GM21529 (cell line): ENCODE results near the gene GPATCH4.
"Not testable (repeated sequence)": the region's sequence is repeated elsewhere in the genome, so short reads cannot be mapped to it uniquely, and the experiment has no call there.

Experiments
- ATAC-seq: cut with Tn5 transposase; IDR thresholded peaks from one replicate; pipeline ENCODE4 v1.9.1; 2021; ENCODE audit not compliant: unreplicated experiment

The GPATCH4 gene

GRCh38 chr1:156581661-156582387 lies 19.5 kb downstream of the GPATCH4 start:
- no peak for ATAC-seq

GRCh38 chr1:156579472-156579871 lies 21.8 kb downstream of the GPATCH4 start, which contains the start of gene TTC24:
Gene TTC24, plus strand, starts transcription at chr1:156579723. Its CDS starts 1,642 bp downstream, at chr1:156581365.
- no peak for ATAC-seq

GRCh38 chr1:156578055-156578454 lies 23.2 kb downstream of the GPATCH4 start:
- no peak for ATAC-seq

- ATAC-seq = no peak
Measured at GRCh38 chr1:156577550-156577949, 23.7 kb downstream of the GPATCH4 start.

- ATAC-seq = no peak
Measured at GRCh38 chr1:156574039-156574633, 27.1 kb downstream of the GPATCH4 start.

- ATAC-seq = no peak
Measured at GRCh38 chr1:156572663-156573018, 28.6 kb downstream of the GPATCH4 start.

GRCh38 chr1:156571919-156572662 lies 29.2 kb downstream of the GPATCH4 start, which contains the start of gene IQGAP3:
Gene IQGAP3, minus strand, starts transcription at chr1:156572565. Its CDS starts 36 bp downstream, at chr1:156572529.
- peak; percentile 91 for ATAC-seq

- no peak for ATAC-seq
Measured at GRCh38 chr1:156571261-156571852, 29.9 kb downstream of the GPATCH4 start.

- ATAC-seq = no peak
Measured at GRCh38 chr1:156566436-156566835, 34.8 kb downstream of the GPATCH4 start.

GRCh38 chr1:156565519-156565918 lies 35.8 kb downstream of the GPATCH4 start:
- ATAC-seq = no peak

- no peak for ATAC-seq
Measured at GRCh38 chr1:156560585-156561163, 40.6 kb downstream of the GPATCH4 start.

- no peak for ATAC-seq
Measured at GRCh38 chr1:156559797-156560385, 41.4 kb downstream of the GPATCH4 start.

- ATAC-seq = no peak
Measured at GRCh38 chr1:156559086-156559796, 42.0 kb downstream of the GPATCH4 start.

GRCh38 chr1:156556354-156556753 lies 44.9 kb downstream of the GPATCH4 start:
- no peak for ATAC-seq

GRCh38 chr1:156555715-156556114 lies 45.6 kb downstream of the GPATCH4 start:
- ATAC-seq = no peak

GRCh38 chr1:156554971-156555370 lies 46.3 kb downstream of the GPATCH4 start:
- no peak for ATAC-seq

GRCh38 chr1:156553860-156554485 lies 47.3 kb downstream of the GPATCH4 start:
- ATAC-seq = no peak

- not testable (repeated sequence) for ATAC-seq
Measured at GRCh38 chr1:156552937-156553336, 48.3 kb downstream of the GPATCH4 start.

- ATAC-seq = no peak
Measured at GRCh38 chr1:156552518-156552917, 48.8 kb downstream of the GPATCH4 start.

- ATAC-seq = no peak
Measured at GRCh38 chr1:156551869-156552268, 49.4 kb downstream of the GPATCH4 start.
